Neural cell (in vitro differentiated cells): Measurements from ENCODE around the gene RNU6-8. TPM values are rescaled to one million over a fixed set of nuclear protein-coding genes. Genes with fewer than 3 reads are reported as not detected.

Source experiments
- H2AFZ ChIP-seq: fragments of 200-600, 300-800 bp; sonication (generic), shearing (Covaris generic); 2 replicates; pipeline ENCODE4 v1.6.0; 2014; ENCODE audit warnings: low read depth, mild to moderate bottlenecking, antibody characterized with exemption, low read length, moderate library complexity
- H3F3A ChIP-seq: fragments of 200-600 bp; shearing (Covaris generic); 2 replicates; pipeline ENCODE4 v1.6.1; 2016; ENCODE audit warnings: mild to moderate bottlenecking, moderate library complexity, mixed read lengths, antibody characterized with exemption, low read length; ENCODE audit not compliant: insufficient read depth, poor library complexity, severe bottlenecking
- H3K27ac ChIP-seq: fragments of 200-600, 300-800 bp; sonication (generic), shearing (Covaris generic); 2 replicates; pipeline ENCODE4 v1.5.1; 2014; ENCODE audit warnings: mild to moderate bottlenecking, low read length, moderate library complexity
- H3K27me3 ChIP-seq: fragments of 300-800, 200-600 bp; sonication (generic), shearing (Covaris generic); 2 replicates; pipeline ENCODE4 v1.6.0; 2014; ENCODE audit warnings: mild to moderate bottlenecking, low read depth, low read length, moderate library complexity; ENCODE audit not compliant: insufficient read depth
- H3K36me3 ChIP-seq: fragments of 300-800, 200-600 bp; sonication (generic), shearing (Covaris generic); 2 replicates; pipeline ENCODE4 v1.5.1; 2014; ENCODE audit warnings: mild to moderate bottlenecking, antibody characterized with exemption, low read length, moderate library complexity; ENCODE audit not compliant: insufficient read depth
- H3K4me2 ChIP-seq: fragments of 300-800, 200-600 bp; sonication (generic), shearing (Covaris generic); 2 replicates; pipeline ENCODE4 v1.6.0; 2014; ENCODE audit warnings: mild to moderate bottlenecking, low read length
- H3K4me3 ChIP-seq: fragments of 300-800, 200-600 bp; sonication (generic), shearing (Covaris generic); 2 replicates; pipeline ENCODE4 v1.5.1; 2014; ENCODE audit warnings: mild to moderate bottlenecking, low read length, moderate library complexity
- H3K79me2 ChIP-seq: fragments of 200-600 bp; shearing (Covaris generic); replicated peaks from 2 replicates; pipeline ENCODE4 v1.6.0; 2014; ENCODE audit warnings: mild to moderate bottlenecking, low read length, moderate library complexity; ENCODE audit not compliant: insufficient read depth
- H3K9ac ChIP-seq: fragments of 300-800, 200-600 bp; sonication (generic), shearing (Covaris generic); 2 replicates; pipeline ENCODE4 v1.6.1; 2016; ENCODE audit warnings: mild to moderate bottlenecking, low read length, mixed read lengths
- H3K9me2 ChIP-seq: fragments of 200-600 bp; shearing (Covaris generic); 2 replicates; pipeline ENCODE4 v1.6.1; 2016; ENCODE audit warnings: mild to moderate bottlenecking, low read length, mixed read lengths; ENCODE audit not compliant: insufficient read depth
- H3K9me3 ChIP-seq: fragments of 200-600, 300-800 bp; sonication (generic), shearing (Covaris generic); 2 replicates; pipeline ENCODE4 v1.6.1; 2016; ENCODE audit warnings: mild to moderate bottlenecking, mixed run types, low read length, moderate library complexity, mixed read lengths
- H4K20me1 ChIP-seq: fragments of 200-600 bp; shearing (Covaris generic); 2 replicates; pipeline ENCODE4 v1.6.1; 2016; ENCODE audit warnings: mild to moderate bottlenecking, mixed run types; ENCODE audit not compliant: insufficient read depth
- EP300 ChIP-seq: fragments of 450-650 bp; conservative IDR thresholded peaks from 2 replicates; pipeline ENCODE4 v1.6.1; 2014; ENCODE audit warnings: antibody characterized with exemption, mild to moderate bottlenecking, moderate library complexity; ENCODE audit not compliant: poor library complexity, severe bottlenecking
- EZH2 ChIP-seq: fragments of 200-600, 300-800 bp; shearing (Covaris generic), sonication (generic); IDR thresholded peaks from 2 replicates; pipeline ENCODE4 v1.6.1; 2014; ENCODE audit warnings: antibody characterized with exemption, low read length, borderline replicate concordance, mild to moderate bottlenecking; ENCODE audit not compliant: insufficient read depth, poor library complexity, severe bottlenecking
- MXI1 ChIP-seq: fragments of 450-650 bp; conservative IDR thresholded peaks from 2 replicates; pipeline ENCODE4 v1.6.1; 2014; ENCODE audit warnings: antibody characterized with exemption, mild to moderate bottlenecking; ENCODE audit not compliant: poor library complexity, severe bottlenecking
- POLR2AphosphoS5 ChIP-seq: IDR thresholded peaks from 2 replicates; pipeline ENCODE4 v1.6.1; 2012
- RAD21 ChIP-seq: fragments of 450-650 bp; conservative IDR thresholded peaks from 2 replicates; pipeline ENCODE4 v1.6.1; 2014; ENCODE audit warnings: antibody characterized with exemption, mild to moderate bottlenecking, moderate library complexity
- SMC3 ChIP-seq: fragments of 450-650 bp; conservative IDR thresholded peaks from 2 replicates; pipeline ENCODE4 v1.6.1; 2014; ENCODE audit warnings: antibody characterized with exemption, mild to moderate bottlenecking, moderate library complexity; ENCODE audit not compliant: poor library complexity
- TAF1 ChIP-seq: IDR thresholded peaks from 2 replicates; pipeline ENCODE4 v1.6.1; 2012; ENCODE audit warnings: low read depth
- polyA plus RNA-seq: library from polyadenylated mRNA; depleted of rRNA; stranded (reverse); fragments of >200 nt; gene quantifications from 2 replicates; pipeline ENCODE4 v1.2.3, GENCODE V29; 2014
- TF ChIP-seq, protein P1 (sequence below): IDR thresholded peaks from 2 replicates; pipeline ENCODE4 v1.6.1; 2012; ENCODE audit warnings: borderline replicate concordance
- TF ChIP-seq, protein P2 (sequence below): fragments of 450-650 bp; IDR thresholded peaks from 2 replicates; pipeline ENCODE4 v1.5.1; 2014; ENCODE audit warnings: antibody characterized with exemption, mild to moderate bottlenecking, moderate library complexity; ENCODE audit not compliant: poor library complexity, severe bottlenecking

Gene RNU6-8
- polyA plus RNA-seq, 1 donor from 2014 or later, result not detected

DNA sequence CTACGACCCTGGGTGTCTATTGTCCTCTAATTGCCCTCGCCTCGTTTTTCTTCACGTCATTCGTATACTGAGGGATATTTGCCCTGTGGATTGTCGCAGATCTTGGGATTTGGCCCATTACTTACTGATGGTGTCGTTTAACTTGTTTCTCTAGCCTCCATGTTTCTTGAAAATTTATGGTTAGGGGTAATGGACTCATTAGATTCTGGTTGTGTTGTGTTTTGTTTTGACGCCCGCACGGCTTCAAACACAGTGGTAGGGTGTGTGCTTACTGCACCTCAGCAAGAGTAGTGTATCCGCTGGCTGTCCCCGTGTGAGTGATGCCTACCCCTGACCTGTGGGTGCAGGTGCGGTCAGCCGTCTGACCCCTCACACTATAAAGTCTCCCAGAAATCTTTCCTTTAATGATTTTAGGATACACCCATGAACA lies 874 bp upstream of the RNU6-8 start:
- no peaks in the 10 kb centered on the region for H3K79me2 ChIP-seq
- H3K4me2 ChIP-seq, result peak overlapping the region; percentile 74
- peak overlapping the region; percentile 90 for H3K4me3 ChIP-seq
- H2AFZ ChIP-seq, result peak overlapping the region; percentile 61
- peaks cover 8% of the 10 kb centered on the region for H3F3A ChIP-seq
- no peaks in the 10 kb centered on the region for H4K20me1 ChIP-seq
- no peak for TF ChIP-seq MXI1
- no peak for TF ChIP-seq TAF1
- no peak for TF ChIP-seq EP300
- TF ChIP-seq POLR2AphosphoS5, result no peak
- no peak for TF ChIP-seq RAD21
- TF ChIP-seq, protein P1, sequence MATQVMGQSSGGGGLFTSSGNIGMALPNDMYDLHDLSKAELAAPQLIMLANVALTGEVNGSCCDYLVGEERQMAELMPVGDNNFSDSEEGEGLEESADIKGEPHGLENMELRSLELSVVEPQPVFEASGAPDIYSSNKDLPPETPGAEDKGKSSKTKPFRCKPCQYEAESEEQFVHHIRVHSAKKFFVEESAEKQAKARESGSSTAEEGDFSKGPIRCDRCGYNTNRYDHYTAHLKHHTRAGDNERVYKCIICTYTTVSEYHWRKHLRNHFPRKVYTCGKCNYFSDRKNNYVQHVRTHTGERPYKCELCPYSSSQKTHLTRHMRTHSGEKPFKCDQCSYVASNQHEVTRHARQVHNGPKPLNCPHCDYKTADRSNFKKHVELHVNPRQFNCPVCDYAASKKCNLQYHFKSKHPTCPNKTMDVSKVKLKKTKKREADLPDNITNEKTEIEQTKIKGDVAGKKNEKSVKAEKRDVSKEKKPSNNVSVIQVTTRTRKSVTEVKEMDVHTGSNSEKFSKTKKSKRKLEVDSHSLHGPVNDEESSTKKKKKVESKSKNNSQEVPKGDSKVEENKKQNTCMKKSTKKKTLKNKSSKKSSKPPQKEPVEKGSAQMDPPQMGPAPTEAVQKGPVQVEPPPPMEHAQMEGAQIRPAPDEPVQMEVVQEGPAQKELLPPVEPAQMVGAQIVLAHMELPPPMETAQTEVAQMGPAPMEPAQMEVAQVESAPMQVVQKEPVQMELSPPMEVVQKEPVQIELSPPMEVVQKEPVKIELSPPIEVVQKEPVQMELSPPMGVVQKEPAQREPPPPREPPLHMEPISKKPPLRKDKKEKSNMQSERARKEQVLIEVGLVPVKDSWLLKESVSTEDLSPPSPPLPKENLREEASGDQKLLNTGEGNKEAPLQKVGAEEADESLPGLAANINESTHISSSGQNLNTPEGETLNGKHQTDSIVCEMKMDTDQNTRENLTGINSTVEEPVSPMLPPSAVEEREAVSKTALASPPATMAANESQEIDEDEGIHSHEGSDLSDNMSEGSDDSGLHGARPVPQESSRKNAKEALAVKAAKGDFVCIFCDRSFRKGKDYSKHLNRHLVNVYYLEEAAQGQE, result no peak
- TF ChIP-seq EZH2, result no peak
- TF ChIP-seq, protein P2, sequence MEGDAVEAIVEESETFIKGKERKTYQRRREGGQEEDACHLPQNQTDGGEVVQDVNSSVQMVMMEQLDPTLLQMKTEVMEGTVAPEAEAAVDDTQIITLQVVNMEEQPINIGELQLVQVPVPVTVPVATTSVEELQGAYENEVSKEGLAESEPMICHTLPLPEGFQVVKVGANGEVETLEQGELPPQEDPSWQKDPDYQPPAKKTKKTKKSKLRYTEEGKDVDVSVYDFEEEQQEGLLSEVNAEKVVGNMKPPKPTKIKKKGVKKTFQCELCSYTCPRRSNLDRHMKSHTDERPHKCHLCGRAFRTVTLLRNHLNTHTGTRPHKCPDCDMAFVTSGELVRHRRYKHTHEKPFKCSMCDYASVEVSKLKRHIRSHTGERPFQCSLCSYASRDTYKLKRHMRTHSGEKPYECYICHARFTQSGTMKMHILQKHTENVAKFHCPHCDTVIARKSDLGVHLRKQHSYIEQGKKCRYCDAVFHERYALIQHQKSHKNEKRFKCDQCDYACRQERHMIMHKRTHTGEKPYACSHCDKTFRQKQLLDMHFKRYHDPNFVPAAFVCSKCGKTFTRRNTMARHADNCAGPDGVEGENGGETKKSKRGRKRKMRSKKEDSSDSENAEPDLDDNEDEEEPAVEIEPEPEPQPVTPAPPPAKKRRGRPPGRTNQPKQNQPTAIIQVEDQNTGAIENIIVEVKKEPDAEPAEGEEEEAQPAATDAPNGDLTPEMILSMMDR, result no peak
- TF ChIP-seq SMC3, result no peak
- peak overlapping the region; percentile 83 for H3K27ac ChIP-seq
- no peaks in the 10 kb centered on the region for H3K27me3 ChIP-seq
- H3K9me3 ChIP-seq, result no peaks in the 10 kb centered on the region
- no peaks in the 10 kb centered on the region for H3K36me3 ChIP-seq
- peak overlapping the region; percentile 77 for H3K9ac ChIP-seq
- no peaks in the 10 kb centered on the region for H3K9me2 ChIP-seq

DNA sequence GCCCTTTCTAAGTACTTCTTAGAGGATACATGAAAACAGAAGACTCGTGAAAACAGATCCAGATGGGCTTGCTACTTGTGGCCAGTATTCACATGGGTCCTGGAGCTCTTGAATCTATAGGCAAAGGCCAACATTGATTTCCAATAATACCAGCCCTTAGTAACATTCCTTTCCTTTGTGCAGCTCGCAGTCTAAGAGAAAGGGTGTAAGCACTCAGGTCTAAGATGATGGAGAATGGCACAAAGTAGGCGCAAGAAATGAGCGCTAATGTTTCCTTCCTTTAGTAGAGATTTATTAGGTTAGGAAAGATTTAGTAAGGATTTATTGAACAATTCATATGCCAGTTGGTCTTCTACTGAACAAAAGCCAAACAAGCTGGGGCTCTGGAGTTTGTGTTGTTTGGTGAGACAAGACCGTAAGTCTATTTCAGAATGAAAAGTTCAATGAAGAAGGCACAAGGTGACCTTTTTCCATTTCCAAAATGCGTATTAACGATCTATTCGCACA lies 525 bp downstream of the RNU6-8 start:
- Histone ChIP-seq H3K9me3 (no peaks in the 10 kb centered on the region), H3K36me3 (no peaks in the 10 kb centered on the region), H3K4me3 (peak overlapping the region; percentile 90), H4K20me1 (no peaks in the 10 kb centered on the region), H3F3A (peaks cover 8% of the 10 kb centered on the region), H3K9me2 (no peaks in the 10 kb centered on the region), H3K27me3 (no peaks in the 10 kb centered on the region), H3K79me2 (no peaks in the 10 kb centered on the region), H3K4me2 (peak overlapping the region; percentile 62), H2AFZ (peak overlapping the region; percentile 75), H3K9ac (peak overlapping the region; percentile 77), H3K27ac (peak overlapping the region; percentile 83)
- no peak for TF ChIP-seq SMC3
- no peak for TF ChIP-seq EP300
- no peak for TF ChIP-seq RAD21
- no peak for TF ChIP-seq EZH2
- TF ChIP-seq POLR2AphosphoS5, result no peak
- TF ChIP-seq, protein P1, result no peak
- TF ChIP-seq MXI1, result no peak
- TF ChIP-seq TAF1, result no peak
- TF ChIP-seq, protein P2, result no peak
